Stimulated activated CD4-positive, alpha-beta T cell treated with anti-CD3 and anti-CD28 coated beads, Interleukin-15, amount 100 ng/mL, for 48 hours (primary cell): ENCODE data around the gene ZNF750.

ENCODE experiments used
- DNase-seq, 2 donors: peaks; one replicate each; pipeline ENCODE4 v3.0.0-alpha.2; 2020; ENCODE audit warnings: low read depth in 2 of 2

Gene ZNF750

GRCh38 chr17:82872591-82873520 is 33.0 kb upstream of the ZNF750 start:
- no peak for DNase-seq

GRCh38 chr17:82871776-82872561 is 32.1 kb upstream of the ZNF750 start:
- no peak for DNase-seq

GRCh38 chr17:82871056-82871775 is 31.4 kb upstream of the ZNF750 start:
- DNase-seq, result peak; percentile 28 to 49

GRCh38 chr17:82870541-82870940 is 30.7 kb upstream of the ZNF750 start:
- no peak for DNase-seq

GRCh38 chr17:82870091-82870491 is 30.3 kb upstream of the ZNF750 start:
- DNase-seq, result no peak

GRCh38 chr17:82869536-82869935 is 29.7 kb upstream of the ZNF750 start:
- DNase-seq, result no peak

- no peak for DNase-seq
These were observed 28.9 kb upstream of the ZNF750 start for GRCh38 chr17:82868715-82869131.

GRCh38 chr17:82867763-82868325 is 28.0 kb upstream of the ZNF750 start:
- DNase-seq, result no peak

GRCh38 chr17:82866590-82867191 is 26.9 kb upstream of the ZNF750 start:
- no peak for DNase-seq

- DNase-seq, result no peak
These were observed 26.1 kb upstream of the ZNF750 start for GRCh38 chr17:82865774-82866395.

GRCh38 chr17:82865274-82865673 is 25.5 kb upstream of the ZNF750 start:
- no peak for DNase-seq

- no peak for DNase-seq
These were observed 25.0 kb upstream of the ZNF750 start for GRCh38 chr17:82864713-82865248.

GRCh38 chr17:82863941-82864712 is 24.3 kb upstream of the ZNF750 start:
- peak; percentile 78 to 81 for DNase-seq

GRCh38 chr17:82863383-82863940 is 23.6 kb upstream of the ZNF750 start:
- DNase-seq, result no peak

- DNase-seq, result no peak
These were observed 23.0 kb upstream of the ZNF750 start for GRCh38 chr17:82862737-82863382.

- no peak for DNase-seq
These were observed 22.4 kb upstream of the ZNF750 start for GRCh38 chr17:82862191-82862590.

GRCh38 chr17:82861393-82861775 is 21.6 kb upstream of the ZNF750 start:
- no peak for DNase-seq

GRCh38 chr17:82860606-82861392 is 21.0 kb upstream of the ZNF750 start:
- DNase-seq, result no peak
